ENCODE results near the gene CAMK1.

- no peak for TF ChIP-seq POLR2AphosphoS5 (IDR thresholded peaks at IDR 0.05; ENCODE audit: insufficient read depth, low read depth, low read length)
- TF ChIP-seq MYC (IDR thresholded peaks at IDR 0.05; ENCODE audit: low read depth, low read length) = no peak
- TF ChIP-seq CTCF (IDR thresholded peaks at IDR 0.05; ENCODE audit: extremely low read depth in 1 of 2, insufficient read depth in 1 of 2, low read depth in 1 of 2, low read length in 2 of 2) = no peak
- TF ChIP-seq FOS (IDR thresholded peaks at IDR 0.05; ENCODE audit: borderline replicate concordance, insufficient read depth, low read length) = no peak
- TF ChIP-seq EZH2 (IDR thresholded peaks at IDR 0.05; ENCODE audit: borderline replicate concordance, low read depth, low read length, severe bottlenecking) = no peak
Measured at GRCh38 chr3:9748031-9748430, 21.7 kb downstream of the CAMK1 start.
